AG09309 (cell line): ENCODE data around the gene ST3GAL5.

Experiments
- DNase-seq: peaks from one replicate; pipeline ENCODE4 v3.0.0-alpha.2; 2010; ENCODE audit warnings: low read depth
- H3K4me3 ChIP-seq: 2 replicates; pipeline ENCODE4 v1.5.1; 2011; ENCODE audit warnings: mild to moderate bottlenecking, low read depth, low read length, moderate library complexity; ENCODE audit not compliant: control insufficient read depth
- CTCF ChIP-seq: IDR thresholded peaks from 2 replicates; pipeline ENCODE4 v1.5.1; 2011; ENCODE audit warnings: mild to moderate bottlenecking, low read depth, low read length, inconsistent platforms; ENCODE audit not compliant: insufficient read depth, control insufficient read depth; ENCODE audit errors: missing control alignments

The ST3GAL5 gene

GRCh38 chr2:85812094-85812735, 76.6 kb downstream of the ST3GAL5 start:
- TF ChIP-seq CTCF = no peak
- H3K4me3 ChIP-seq = no peak overlapping the region
- DNase-seq = no peak

- H3K4me3 ChIP-seq = no peak overlapping the region
- DNase-seq = peak; percentile 45
- TF ChIP-seq CTCF = no peak
Observed at GRCh38 chr2:85811180-85812093, 77.4 kb downstream of the ST3GAL5 start.

DNA sequence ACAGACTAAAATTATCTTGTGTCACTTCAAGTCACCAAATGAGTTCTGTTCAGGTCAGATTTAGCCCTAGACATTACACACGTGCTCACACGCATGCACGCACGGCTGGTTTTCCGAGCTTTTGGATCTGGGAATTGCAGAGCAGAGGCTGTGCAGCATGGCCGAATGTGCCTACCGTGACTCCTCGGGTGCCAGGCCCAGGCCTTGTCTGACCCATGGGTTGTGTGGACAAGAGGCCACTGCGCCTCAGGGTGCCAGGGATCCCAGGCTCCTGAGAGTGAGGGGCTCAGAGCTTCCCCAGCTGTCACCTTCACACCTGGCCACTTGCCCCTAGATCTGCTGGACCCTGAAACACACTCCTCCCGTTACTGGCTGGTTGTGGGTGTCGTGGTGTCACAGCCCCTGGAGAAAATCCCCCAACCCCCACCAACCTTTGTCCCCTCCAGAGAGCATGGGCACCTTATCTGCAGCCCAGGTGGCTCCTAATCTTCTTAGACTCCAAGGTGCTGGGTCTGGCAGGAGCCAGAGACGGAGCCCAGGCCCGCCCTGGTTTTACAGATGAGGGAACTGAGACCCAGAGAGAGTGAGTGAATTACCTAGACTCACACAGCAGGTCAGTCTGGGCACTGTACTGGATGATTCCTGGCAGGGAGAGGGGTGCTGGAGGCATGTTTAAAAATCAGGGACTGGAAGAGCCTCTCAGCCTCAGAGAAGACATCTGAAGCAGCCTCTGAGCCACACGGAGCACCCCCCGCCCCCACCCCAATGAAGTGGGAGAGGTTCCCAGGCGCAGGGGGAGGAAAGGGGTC, 78.2 kb downstream of the ST3GAL5 start:
- TF ChIP-seq CTCF = no peak
- DNase-seq = no peak

GRCh38 chr2:85807756-85808155, 81.0 kb downstream of the ST3GAL5 start:
- TF ChIP-seq CTCF = no peak
- DNase-seq = no peak

More for the DNA sequence above, 78.2 kb downstream of the ST3GAL5 start:
- H3K4me3 ChIP-seq = no peak overlapping the region

DNA sequence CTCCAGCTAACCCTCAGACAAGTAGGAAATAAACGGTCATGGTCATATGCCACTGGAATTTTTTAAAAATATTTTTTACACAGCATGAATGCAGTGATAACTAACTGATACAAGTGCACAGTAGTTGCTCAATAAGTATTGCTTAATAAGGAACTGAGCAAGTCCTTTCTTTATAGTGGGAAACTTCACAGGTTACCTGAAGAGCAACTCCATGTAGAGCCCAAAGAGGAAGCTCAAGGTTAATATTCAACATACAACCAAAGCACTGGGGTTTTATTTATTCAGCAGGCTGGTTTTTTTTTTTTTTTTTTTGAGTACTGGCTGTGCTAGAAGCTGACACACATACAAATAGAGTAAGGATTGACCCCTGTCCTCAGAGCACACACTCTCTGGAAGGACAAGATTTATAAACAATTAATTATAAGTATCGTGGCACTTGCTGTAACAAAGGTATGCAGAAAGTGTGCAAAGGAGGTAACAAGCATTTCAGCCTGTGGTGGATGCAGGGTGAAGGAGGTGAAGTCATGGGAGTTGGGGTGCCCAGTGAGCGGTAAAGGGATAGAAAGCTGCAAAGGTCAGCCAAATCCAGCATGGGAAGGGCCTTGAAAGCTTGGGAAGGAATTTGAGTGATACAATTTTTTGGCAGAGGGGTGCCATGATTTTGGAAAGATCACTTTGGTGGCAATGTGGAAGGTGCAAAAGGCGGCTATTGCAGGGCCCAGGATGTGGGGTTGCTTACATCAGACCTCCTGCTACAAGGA, 82.3 kb downstream of the ST3GAL5 start:
- no peak for TF ChIP-seq CTCF
- no peak for DNase-seq

More at GRCh38 chr2:85807756-85808155, 81.0 kb downstream of the ST3GAL5 start:
- H3K4me3 ChIP-seq = no peak overlapping the region

DNA sequence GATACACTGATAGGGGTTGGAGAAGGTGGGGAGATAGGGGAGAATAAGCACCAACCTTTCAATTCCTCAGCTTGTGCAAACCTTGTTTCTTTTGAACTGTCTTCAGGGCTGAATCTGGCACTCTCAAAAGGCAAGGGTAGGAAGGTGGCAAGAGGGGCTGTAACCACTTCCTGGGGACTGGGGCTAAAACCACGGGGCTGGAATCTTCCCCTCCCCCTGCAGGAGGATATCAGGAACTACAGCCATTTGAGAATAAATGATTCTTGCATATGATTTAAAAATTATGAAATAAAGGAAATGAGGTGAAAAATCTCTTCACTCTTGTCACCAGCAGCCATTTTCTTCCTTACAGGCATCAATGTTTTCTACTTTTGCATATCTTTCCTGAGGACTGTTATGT, 84.2 kb downstream of the ST3GAL5 start:
- no peak overlapping the region for H3K4me3 ChIP-seq
- no peak for DNase-seq
- TF ChIP-seq CTCF = peak; percentile 62

More for the DNA sequence above, 82.3 kb downstream of the ST3GAL5 start:
- no peak overlapping the region for H3K4me3 ChIP-seq
